Midbrain (tissue), 1 donor: ENCODE measurements around the gene BPHL.
"Not testable (repeated sequence)": the region's sequence is repeated elsewhere in the genome, so short reads cannot be mapped to it uniquely, and the experiment has no call there.

Experiments
- DNase-seq: peaks from one replicate; lab custom pipeline; 2025; lab: John Stamatoyannopoulos, UW

Gene BPHL

DNA sequence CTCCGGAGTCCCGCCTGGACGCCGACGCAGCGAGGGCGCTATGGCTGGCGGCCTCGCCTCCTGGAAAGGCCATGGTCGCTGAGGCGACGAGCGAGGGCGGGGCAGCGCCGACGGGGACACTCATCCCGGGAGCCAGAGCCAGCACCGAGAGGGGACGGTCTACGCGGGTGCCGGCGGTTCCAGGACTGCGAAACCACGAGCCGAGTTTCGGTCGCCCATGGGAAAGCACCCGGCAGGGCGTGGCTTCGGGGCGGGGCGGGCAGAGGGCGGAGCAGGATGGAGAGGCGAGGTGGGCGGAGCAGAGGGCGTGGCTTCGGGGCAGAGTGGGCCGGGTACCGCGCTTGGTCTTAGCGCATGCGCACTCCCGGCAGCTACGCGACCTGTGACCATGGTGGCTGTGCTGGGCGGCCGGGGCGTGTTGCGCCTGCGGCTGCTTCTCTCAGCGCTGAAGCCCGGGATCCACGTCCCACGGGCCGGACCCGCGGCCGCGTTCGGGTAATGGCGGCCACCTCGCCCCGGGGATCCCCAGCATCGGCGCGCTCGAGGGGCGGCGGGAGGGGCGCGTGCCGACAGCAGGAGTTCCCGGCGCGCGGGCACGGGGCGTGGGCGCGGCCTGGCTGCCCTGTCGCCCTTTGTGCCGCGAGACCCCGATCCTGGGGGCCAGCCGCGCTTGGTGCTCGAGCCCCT is at the start of gene BPHL:
TSS of gene BPHL (plus strand) at position 359 of the 687 bp plus-strand sequence. CDS start at position 389, 30 bp downstream.
- peak; percentile 96 for DNase-seq

GRCh38 chr6:3071568-3071967 is 46.9 kb upstream of the BPHL start:
- no peak for DNase-seq

DNA sequence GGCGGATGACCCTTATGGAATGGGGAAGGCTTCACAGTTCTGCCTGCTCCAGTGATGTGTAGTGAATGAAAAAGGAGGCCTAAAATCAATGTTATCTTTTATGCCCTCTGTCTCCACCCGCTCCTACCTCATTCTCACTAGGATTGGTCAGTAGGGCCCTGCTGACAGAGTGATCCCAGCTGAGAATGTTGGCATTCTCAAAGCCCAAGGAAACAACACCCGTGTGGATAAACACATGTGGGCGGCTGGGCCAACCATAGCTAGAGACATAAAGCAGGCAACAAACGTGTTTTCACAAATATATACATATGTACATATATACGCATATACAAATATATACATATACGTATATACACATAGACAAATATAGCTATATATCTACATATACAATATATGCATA is 45.7 kb upstream of the BPHL start:
- no peak for DNase-seq

DNA sequence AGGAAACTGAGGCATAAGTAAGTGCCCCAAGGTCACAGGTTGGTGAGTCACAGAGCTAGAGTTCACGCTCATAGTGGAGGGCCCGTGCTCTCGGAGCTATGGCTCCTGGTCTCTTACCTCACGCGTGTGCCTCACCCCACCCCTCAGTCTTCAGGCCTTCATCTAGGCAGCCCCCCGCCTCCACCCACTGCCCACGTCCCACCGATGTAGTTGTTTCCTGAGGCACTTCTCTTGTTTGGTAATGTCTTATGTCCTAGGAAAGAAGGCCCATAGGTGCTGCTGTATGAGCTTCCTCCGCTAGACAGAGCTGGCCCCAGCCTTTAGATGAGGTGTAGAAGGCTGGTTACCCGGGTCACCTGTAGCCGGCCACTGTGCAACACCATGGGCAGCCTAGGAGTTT is 45.1 kb upstream of the BPHL start:
- DNase-seq, result no peak

DNA sequence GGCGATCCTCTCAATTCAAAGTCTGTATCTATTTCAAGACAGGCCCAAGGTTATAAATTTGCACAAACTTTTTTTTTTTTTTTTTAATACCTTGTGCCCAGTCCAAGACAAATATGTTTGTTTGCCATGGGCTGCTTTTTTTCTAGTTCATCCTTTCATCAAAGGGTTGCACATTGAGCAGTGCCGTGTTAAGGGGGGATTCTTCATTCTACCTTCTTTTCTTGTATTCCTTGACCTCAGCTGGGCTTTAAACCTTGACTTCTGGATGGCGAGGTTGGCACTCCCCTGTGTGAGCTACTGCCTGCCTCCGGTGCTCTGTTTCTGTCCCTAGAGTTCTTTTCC is 42.8 kb upstream of the BPHL start:
- no peak for DNase-seq

GRCh38 chr6:3076320-3076719 is 42.2 kb upstream of the BPHL start:
- no peak for DNase-seq

- no peak for DNase-seq
These were observed 41.1 kb upstream of the BPHL start for GRCh38 chr6:3077430-3077829.

DNA sequence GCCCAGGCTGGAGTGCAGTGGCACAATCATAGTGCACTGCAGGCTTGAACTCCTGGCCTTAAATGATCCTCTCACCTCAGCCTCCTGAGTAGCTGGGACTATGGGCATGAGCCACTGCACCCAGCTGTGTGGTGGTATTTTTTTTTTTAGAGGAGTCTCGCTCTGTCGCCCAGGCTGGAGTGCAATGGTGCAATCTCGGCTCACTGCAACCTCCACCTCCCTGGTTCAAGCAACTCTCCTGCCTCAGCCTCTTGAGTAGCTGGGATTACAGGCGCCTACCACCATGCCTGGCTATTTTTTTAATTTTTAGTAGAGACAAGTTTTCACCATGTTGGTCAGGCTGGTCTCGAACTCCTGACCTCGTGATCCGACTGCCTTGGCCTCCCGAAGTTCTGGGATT is 39.6 kb upstream of the BPHL start:
- not testable (repeated sequence) for DNase-seq

DNA sequence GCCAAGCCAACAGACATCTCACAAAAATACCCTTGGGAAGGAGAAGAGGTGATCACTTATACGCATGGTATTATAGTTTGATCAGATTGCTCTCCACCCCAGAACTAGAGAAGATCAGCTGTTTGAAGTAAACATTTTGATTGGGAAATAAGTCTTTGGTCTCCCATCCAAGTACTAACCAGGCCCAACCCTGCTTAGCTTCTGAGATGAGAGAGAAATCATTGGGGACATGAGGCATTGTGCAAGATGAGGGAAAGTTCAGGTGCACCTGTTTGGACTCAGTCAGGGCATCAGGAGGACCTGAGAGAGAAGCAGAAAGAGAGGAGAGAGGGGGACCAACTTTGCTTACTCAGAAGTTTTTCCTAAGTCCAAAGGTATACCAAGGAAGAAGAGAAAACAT is 38.8 kb upstream of the BPHL start:
- no peak for DNase-seq

DNA sequence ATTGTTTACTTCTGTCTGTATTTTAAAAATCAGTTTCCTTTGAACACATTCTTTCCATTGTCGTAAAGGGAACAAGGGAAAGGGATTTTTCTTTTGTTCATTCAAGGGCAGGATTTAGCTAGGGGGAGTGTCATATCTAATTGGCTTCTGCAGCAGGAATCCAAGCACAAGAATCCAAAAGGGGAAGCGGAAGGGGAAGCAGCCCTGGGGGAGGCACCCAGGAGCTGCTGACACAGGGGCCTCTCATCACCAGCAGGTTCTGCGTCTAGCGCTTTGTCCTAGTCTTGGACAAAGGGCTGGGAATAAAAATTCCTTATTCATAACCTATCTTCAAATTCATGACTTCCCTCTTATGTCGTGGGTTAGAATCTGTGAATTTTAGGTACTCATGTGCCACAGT is 36.6 kb upstream of the BPHL start:
- DNase-seq, result no peak

- no peak for DNase-seq
These were observed 33.4 kb upstream of the BPHL start for GRCh38 chr6:3085074-3085473.

DNA sequence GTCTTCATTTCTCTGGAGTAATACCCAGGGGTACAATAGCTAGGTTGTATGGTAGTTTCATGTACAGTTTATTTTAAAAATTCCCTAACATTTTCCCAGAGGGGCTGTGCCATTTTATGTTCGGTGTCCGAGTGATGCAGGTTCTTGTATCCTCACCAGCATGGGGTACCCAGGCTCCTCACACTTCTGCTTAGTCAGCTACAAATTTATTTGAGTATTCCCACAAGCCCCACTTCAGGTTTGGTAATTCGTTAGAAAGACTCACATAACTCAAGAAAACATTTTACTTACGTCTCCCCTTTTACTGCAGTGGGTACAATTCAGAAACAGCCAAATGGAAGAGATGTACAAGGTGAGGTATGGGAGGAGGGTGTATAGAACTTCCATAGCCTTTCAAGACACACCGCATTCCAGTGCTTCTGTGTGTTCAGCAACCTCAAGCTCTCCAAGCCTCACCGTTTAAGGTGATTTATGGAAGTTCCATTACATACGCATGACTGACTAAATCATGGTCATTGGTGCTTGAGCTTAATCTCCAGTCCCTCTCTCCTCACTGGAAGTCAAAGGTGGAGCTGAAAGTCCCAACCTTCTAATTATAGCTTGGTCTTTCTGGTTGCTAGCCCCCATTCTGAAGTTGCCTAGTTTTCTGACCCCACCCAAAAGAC is 32.1 kb upstream of the BPHL start:
- no peak for DNase-seq

DNA sequence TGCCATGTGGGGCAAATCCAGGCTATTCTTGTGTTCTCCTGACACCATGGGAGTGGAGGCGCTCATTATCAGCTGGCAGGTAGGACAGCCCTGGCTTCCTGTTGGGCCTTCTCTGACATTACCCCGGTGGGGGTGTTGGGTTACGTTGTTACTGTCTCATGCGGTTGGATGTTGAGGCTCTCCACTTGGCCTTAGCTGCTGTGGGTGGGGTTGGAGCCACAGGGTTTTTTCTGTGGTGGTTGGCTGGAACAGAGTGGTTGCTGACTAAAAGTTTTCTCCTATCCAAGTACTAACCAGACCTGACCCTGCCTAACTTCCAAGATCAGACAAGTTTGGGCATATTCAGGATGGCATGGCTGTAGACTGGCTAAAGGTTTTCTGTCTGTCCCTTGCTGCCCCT is 30.1 kb upstream of the BPHL start:
- DNase-seq, result no peak

DNA sequence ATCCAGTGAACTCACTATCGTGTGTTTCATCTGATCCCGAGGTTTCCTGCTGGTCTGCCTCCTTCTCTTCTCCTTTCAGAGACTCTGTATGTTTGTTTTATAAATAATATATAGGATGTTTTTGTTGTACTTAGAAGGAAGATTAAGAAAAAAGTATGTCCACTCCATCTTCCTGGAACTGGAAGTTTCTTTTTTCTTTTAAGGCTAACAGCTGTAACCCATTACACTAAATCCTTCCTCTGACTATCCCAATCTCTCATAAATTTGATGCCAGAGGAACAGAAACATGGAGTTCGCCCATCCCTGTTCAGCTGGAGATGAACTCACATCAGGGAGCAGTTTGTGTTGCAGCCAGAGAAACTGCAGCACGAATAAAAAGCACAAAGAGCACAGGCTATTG is 29.5 kb upstream of the BPHL start:
- DNase-seq, result no peak

DNA sequence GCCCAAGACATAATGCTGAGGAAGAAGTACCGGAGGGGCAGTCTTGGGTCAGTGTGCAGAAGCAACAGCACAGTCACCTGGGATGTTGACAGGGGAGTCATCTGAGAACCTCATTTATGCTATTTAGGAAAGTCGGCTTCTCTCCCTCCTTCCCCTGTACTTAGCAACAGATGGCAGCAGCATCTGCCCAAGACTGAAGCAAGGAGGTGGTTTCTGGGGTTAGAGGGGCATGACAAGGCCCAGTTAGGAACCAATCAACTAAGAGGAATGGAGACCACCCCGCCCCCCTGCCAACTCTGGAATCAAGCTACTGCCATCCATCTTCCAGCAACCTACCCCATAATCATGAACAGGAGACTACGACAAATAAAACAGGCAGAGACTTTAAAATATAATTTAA is 28.5 kb upstream of the BPHL start:
- DNase-seq, result no peak

GRCh38 chr6:3094815-3095214 is 23.7 kb upstream of the BPHL start:
- no peak for DNase-seq

- DNase-seq, result no peak
These were observed 15.6 kb upstream of the BPHL start for GRCh38 chr6:3102875-3103274.

GRCh38 chr6:3108746-3109414 is 9.6 kb upstream of the BPHL start:
- no peak for DNase-seq

- DNase-seq, result no peak
These were observed 8.8 kb upstream of the BPHL start for GRCh38 chr6:3109761-3110160.

- DNase-seq, result no peak
These were observed 4.1 kb upstream of the BPHL start for GRCh38 chr6:3114377-3114776.

- DNase-seq, result no peak
These were observed 579 bp upstream of the BPHL start for GRCh38 chr6:3117912-3118352.

DNA sequence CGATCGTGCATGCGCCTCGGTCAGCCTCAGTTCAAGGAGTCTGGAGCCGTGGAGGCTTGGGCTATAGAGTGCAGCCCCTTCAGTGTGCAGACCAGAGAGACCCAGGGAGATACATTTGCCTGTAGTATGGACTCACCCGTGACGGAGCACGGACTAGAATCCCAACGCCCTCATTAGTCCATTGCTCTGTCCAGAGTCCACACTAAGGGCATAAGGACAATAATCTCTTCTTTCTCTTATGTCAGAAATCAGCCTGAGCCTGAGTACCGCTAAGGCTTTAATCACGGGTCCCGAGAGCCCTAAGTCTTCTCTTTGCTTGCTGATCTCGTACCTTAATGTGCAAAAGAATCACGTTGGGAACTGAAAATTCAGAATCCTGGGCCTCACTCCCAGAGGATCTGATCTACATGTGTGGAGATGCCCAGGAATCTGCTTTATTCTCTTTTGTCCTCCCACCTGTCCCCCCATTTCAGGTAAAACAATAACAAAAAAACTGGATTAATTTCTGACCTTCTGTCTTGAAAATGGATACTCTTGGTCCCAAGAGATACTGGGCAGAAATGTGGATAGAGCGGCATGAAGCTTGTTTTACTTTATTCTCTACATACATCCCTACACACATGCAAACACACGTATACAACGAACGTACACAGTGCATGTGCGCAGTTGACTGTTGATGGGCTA is 671 bp downstream of the BPHL start:
- DNase-seq, result no peak

GRCh38 chr6:3120765-3121089 is 2.2 kb downstream of the BPHL start:
- no peak for DNase-seq
